GM20000 (cell line): Measurements from ENCODE around the gene ABHD18.
"Not testable (repeated sequence)": the region's sequence is repeated elsewhere in the genome, so short reads cannot be mapped to it uniquely, and the experiment has no call there.

ENCODE experiments used
- DNase-seq: peaks from one replicate; pipeline ENCODE4 v3.0.0; 2012; ENCODE audit warnings: low spot score
- TF ChIP-seq, protein P1 (sequence below): IDR thresholded peaks from 2 replicates; pipeline ENCODE4 v1.5.1; 2012; ENCODE audit warnings: mild to moderate bottlenecking, control low read depth; ENCODE audit errors: extremely low read depth, missing control alignments

Gene ABHD18

GRCh38 chr4:127975121-127975770 lies 10.0 kb downstream of the ABHD18 start:
- DNase-seq, result no peak

GRCh38 chr4:127978930-127979329 lies 13.7 kb downstream of the ABHD18 start:
- TF ChIP-seq, protein P1, sequence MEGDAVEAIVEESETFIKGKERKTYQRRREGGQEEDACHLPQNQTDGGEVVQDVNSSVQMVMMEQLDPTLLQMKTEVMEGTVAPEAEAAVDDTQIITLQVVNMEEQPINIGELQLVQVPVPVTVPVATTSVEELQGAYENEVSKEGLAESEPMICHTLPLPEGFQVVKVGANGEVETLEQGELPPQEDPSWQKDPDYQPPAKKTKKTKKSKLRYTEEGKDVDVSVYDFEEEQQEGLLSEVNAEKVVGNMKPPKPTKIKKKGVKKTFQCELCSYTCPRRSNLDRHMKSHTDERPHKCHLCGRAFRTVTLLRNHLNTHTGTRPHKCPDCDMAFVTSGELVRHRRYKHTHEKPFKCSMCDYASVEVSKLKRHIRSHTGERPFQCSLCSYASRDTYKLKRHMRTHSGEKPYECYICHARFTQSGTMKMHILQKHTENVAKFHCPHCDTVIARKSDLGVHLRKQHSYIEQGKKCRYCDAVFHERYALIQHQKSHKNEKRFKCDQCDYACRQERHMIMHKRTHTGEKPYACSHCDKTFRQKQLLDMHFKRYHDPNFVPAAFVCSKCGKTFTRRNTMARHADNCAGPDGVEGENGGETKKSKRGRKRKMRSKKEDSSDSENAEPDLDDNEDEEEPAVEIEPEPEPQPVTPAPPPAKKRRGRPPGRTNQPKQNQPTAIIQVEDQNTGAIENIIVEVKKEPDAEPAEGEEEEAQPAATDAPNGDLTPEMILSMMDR, result no peak
- no peak for DNase-seq

More at GRCh38 chr4:127975121-127975770, 10.0 kb downstream of the ABHD18 start:
- TF ChIP-seq, protein P1, result no peak

GRCh38 chr4:127982445-127982844 lies 17.2 kb downstream of the ABHD18 start:
- no peak for DNase-seq
- TF ChIP-seq, protein P1, result no peak

DNA sequence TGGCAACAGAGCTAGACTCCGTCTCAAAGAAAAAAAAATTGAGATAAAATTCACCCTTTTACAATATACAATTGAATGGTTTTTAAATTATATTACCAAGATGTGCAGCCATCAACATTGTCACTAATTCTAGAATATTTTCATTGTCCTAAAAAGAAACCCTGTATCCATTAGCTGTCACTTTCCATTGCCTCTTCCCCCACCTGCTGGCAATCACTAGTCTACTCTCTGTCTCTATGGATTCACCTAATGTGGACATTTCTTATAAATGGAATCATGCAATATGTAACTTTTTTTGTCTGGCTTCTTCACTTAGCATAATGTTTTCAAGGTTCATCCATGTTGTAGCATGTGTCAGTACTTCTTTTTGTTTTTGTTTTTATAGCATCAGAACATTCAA lies 20.8 kb downstream of the ABHD18 start:
- no peak for DNase-seq
- TF ChIP-seq, protein P1, result no peak

GRCh38 chr4:127988638-127989037 lies 23.4 kb downstream of the ABHD18 start:
- DNase-seq, result no peak
- TF ChIP-seq, protein P1, result no peak

GRCh38 chr4:127993151-127993550 lies 27.9 kb downstream of the ABHD18 start:
- DNase-seq, result no peak
- TF ChIP-seq, protein P1, result no peak

- TF ChIP-seq, protein P1, result no peak
- no peak for DNase-seq
Measured at GRCh38 chr4:127995776-127996175, 30.6 kb downstream of the ABHD18 start.

- not testable (repeated sequence) for DNase-seq
Measured at GRCh38 chr4:127996521-127996920, 31.3 kb downstream of the ABHD18 start.
